Middle frontal gyrus (tissue), 1 donor: ENCODE measurements around the gene FHL3.

ENCODE experiments used
- DNase-seq: peaks from one replicate; pipeline ENCODE4 v3.0.0-alpha.2; 2015; ENCODE audit warnings: low spot score; ENCODE audit errors: extremely low spot score

FHL3 gene

GRCh38 chr1:38005195-38006007 lies at the start of gene FHL3:
Gene FHL3 (minus strand): TSS chr1:38005514. CDS start chr1:37999412, 6,102 bp downstream.
- DNase-seq, result no peak

GRCh38 chr1:38053416-38054091 lies 48.2 kb upstream of the FHL3 start:
- DNase-seq, result no peak

DNA sequence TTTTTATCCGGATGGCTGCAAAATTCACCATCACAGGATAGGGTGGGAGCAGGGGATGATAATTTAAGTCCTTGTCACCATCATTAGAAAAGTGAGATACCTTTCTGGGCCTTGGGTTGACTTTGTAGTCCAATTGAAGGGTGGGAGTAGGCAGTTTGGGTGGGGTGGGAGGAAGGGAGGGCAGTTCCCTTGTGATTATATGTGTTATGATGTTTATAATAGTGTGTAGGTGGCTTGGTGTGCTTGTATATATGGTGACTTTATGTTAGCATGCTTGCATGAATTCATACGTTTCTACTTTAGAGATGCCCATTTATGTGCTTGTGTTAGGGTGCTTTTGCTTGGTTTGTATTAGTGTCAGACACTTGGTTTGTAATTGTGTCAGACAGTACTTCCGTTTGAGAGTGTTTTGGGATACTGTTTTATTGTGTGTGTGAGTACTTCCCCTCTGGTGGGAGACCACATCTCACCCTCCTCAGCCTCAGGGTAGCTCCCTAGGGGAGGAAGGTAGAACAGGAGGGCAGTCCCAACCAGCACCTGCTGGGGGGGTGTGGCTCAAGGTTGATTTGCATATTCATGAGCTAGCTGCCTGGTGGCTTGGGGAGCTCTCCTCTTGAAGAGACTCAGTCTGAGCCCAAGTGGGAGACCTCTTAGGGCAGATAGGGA lies 47.6 kb upstream of the FHL3 start:
- no peak for DNase-seq

DNA sequence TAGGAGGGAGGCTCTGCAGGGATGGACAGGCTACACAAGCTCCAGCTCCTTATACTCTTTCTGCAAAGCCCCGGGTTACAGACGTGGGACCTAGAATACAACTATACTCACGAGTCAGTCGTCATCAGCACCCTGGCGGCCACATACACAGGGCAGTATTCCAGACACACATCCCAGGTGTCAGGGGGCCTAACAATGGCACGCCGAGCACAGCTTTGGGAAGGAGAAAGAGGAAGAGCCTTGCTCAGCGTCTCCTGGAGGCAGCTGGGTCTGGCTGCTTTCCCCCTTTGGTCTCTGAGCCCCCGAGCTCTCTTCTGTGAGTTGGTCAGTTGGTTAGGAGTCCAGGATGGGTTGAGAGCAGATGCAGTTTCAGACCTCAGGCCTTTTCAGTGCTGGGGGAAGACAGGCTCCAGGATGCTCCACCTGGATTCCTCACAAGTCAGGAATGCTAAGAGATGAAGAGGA lies 45.8 kb upstream of the FHL3 start:
- no peak for DNase-seq

GRCh38 chr1:38050397-38051078 lies 45.2 kb upstream of the FHL3 start:
- DNase-seq, result no peak

DNA sequence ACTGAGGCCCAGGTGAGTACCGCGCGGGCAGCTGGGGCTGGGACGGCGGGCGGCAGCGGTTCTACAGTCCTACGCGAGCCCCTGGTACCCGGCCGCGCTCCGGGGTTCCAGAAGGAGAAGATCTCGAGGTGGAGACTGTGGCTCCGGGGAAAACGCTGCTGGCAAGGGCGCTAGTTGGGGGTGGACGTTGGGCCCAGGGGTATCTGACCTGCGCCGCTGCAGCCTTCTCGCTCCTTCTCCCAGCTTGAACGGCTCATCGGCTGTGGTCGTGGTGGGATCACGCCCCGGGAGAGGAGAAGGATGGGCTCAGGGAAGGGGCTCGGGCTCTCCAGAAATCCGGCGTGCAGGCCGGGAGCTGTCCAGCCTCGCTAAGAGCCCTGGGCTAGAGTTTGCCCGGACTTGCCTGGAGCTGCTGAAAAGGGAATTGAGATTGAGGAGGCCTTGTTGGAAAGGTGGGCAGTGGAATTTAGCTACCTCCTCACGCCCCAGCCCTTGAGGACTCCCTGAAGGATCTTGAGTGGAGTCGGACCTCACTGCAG lies 42.4 kb upstream of the FHL3 start:
- no peak for DNase-seq

DNA sequence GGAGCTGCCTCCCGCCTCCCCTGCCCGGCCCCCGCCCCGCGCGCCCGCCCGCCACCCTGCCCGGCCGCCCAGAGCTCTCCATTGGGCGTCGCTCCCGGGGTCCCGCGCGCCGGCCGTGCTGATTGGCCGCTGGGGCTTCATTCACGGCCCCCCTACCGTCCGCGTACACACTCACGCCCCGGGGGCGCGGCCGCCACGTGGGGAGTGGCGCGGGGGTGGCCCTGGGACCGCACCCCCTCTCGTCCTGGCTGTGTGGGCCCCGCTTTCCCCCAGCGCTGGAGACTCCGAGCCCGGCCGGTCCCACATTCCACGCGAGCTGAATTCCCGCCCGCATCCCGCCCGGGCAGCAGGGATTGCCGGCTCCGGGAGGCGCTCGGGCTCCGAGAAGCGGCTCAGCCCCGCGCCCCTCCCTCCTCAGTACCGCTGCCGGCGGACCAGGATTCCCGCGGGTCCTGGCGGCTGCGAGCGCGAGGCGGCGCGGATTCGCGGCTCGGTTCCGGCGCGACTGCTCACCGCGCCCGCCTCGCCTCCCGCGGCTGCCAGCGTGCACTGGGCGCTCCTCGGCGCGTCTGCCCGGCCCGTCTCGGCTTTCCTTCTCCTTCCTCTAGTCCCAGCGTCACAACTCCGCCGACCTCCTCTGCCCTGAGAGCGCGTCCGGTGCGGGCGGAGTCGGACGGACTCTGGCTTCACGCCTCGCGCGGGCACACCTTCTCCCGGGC lies 41.7 kb upstream of the FHL3 start:
- DNase-seq, result peak; percentile 80

DNA sequence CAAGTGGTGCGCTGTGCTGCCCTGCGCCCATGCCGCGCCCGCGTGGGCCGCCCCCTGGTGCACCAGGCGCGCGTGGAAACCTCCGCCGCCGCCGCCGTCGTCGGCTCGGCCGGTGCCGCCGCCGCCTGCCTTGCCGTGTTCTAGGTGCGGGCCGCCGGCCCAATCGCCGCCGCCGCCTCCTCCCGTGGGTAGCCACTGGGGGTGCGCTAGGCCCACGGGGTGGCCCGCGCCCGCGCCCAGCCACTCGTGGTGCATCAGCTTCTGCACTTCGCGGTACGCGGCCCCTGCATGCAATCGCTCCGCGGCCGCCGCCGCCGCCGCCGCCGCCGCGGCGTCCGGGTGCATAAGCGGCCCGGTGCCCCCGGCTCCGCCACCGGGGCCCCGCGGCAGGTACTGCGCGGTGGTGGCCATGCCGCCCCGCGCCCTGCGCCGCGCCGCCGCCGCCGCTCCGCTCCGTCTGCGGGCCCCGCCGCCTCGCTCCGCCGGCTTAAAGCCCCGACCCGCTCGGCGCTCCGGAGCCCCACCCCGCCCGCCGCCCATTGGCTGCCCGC lies 41.1 kb upstream of the FHL3 start, which contains the start of gene POU3F1:
POU3F1 (minus strand) TSS at position 461 of the 551 bp plus-strand sequence; CDS start at position 411, 50 bp downstream.
- no peak for DNase-seq

GRCh38 chr1:38045401-38046332 lies 40.4 kb upstream of the FHL3 start:
- no peak for DNase-seq

DNA sequence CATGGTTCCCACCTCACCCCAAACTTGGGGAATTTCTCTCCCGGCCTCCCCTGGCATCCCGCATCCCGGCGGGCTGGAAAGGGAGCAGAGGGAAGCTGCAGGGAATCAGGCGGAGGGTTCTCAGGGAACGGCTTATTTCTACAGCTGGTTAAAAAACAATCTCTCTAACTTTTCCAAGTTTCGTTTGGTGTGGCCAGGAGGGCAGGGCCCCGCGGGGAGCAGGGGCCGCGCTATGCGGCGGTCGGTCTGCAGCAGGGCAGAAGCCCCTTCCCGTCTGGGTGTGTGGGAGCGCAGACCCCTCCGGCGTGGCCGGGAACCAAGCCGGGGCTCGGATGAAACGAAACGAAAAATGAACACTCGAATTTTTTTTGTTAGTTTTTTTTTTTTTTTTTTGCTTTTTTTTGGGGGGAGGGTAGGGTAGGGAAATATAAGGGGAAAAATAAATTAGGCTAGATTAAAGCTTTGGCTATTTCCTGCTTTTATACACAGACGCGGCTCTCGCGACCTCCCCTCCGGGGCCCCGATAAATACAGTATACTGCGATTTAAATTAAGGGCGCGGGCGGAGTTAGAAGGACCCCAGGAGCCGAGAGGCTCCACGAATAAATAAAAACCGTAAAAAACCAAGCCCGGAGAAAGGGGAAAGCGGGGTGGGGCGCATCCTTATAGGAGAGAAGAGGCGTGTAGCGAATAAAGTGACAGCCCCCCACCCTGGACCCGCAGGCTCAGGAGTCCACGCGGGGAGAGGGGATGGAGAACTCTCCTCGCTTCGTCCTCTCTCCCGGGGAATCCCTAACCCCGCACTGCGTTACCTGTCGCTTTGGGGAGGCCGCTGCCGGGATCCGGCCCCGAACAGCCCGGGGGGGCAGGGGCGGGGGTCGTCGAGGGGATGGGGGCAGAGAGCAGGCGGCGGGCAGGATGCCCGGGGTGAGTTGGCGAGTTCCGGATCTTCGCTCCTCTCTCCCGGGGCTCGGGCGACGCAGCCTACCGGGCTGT lies 39.2 kb upstream of the FHL3 start:
- no peak for DNase-seq

- no peak for DNase-seq
Measured at GRCh38 chr1:38043036-38043747, 37.9 kb upstream of the FHL3 start.

GRCh38 chr1:38041936-38042834 lies 36.9 kb upstream of the FHL3 start:
- DNase-seq, result no peak

DNA sequence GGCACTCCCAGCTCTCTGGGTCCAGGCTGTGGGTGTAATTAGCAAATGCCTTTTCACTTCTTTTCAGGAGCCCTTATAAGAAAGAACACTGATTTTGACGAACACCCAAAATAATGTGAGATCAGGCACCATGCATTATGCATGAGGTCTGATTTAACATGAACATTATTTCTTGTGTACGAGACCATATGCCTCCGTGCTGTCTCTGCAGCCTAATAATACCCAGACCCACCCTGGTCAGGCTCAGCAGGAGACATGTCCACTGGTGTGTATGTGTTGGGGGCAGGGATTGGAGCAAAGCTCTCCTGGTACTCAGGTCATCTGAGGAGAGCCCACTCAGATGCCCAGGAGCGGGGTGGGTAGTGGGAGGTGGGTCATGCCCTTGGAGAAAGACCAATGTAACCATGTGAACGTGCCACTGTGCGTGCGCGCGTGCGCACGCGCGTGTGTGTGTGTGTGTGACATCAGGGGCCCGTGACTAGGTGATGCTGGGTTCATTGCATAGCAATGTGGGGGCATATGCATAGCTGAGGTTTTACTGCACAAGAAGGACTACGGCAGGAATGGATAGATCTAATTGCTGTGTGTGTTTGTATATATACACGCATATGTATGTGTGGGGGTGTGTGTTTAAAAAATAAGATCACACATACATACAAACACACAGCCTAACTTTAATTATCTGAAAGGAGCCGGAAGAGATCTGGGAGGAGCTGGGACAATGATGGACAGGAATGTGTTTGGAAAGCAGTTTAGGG lies 34.2 kb upstream of the FHL3 start:
- no peak for DNase-seq

DNA sequence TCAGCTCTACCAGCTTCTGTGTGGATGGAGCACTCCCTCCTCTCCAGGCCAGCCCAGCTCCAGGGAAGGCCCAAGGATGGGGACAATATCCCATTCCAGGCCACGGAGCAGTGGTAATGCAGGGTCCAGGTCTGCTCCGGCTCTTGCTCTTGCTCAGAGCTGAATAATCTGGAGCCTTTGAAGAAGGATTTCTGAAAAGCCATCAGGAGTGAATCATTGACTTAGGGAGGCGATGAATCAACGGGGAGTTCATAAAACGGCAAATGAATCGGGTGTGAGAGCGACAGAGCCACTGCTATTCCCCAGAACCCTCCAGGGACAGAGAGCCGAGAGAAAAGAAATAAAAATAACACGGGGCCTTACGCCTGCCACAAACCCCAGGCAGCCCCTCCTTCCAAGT lies 33.5 kb upstream of the FHL3 start:
- no peak for DNase-seq

DNA sequence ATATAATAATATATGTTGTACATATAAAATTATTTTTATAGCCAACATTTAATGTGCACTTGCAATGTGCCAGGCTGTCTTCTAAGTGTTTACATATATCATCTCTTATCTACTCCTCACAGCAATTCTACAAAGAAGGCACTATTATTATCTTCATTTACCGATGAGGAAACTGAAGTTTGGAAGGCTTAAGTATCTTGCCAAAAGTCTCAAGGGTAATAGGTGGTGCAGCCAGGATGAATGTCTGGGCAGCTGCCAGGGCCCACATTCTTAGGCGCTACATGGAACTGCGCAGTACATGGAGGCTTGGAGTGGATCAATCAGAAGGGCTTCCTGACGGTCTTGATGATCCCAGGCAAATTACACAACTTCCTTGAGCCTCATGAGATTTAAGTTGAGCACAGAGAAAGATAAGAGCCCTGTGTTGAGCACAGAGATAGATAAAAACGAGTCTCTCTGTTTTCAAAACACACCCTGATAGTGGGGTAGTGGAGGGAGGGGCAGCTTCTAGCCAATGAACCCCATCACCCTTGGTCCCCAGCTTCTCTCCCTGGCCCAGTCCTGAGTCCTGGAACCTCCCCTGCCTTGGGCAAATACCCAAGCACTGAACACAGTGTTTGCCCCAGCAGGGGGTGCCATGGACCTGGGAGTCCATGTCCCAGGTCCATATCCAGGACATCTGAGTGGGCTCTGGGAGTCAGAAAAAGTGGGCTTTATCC lies 32.1 kb upstream of the FHL3 start:
- DNase-seq, result no peak
